Tibial nerve (tissue), 4 donors: ENCODE results near the gene MSH5.

Source experiments
- EP300 ChIP-seq, 2 donors: sonication (generic); formaldehyde crosslinking; IDR thresholded peaks; one replicate each; pipeline ENCODE4 v1.6.1; 2017; ENCODE audit warnings: antibody characterized with exemption in 2 of 2, mild to moderate bottlenecking in 1 of 2
- POLR2A ChIP-seq, 2 donors: fragments of 450-650 bp; IDR thresholded peaks; one replicate each; pipeline ENCODE4 v1.6.1; 2017; ENCODE audit warnings: antibody characterized with exemption in 2 of 2, mild to moderate bottlenecking in 2 of 2, moderate library complexity in 2 of 2
- TF ChIP-seq, protein P1 (sequence below), 5 experiments: fragments of 200-600 bp in 3 of 5; fragments of 450-650 bp in 2 of 5; sonication (generic) in 3 of 5; IDR thresholded peaks; one replicate each; pipeline ENCODE4 v1.5.1; 2016 to 2019; ENCODE audit warnings: antibody characterized with exemption in 5 of 5, mild to moderate bottlenecking in 3 of 5, moderate library complexity in 2 of 5

DNA sequence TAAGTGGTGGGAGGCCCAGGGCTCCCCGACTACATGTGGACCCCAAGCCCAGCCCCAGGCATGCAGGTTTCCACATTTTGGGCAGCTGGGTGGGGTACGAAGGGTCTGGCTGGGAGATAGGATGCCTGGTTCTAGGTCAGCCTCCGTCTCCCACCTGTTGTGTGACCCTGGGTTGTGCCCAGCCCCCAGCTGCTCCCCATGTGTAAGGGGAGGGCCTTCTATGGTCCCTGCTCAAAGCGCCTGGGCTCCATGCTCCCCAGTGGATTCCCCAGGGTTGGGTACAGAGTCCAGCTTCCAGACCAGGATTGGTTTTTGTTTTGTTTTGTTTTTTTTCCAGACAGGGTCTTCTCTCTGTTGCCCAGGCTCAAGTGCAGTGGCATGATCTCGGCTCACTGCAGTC lies 38.4 kb downstream of the MSH5 start:
- TF ChIP-seq, protein P1, sequence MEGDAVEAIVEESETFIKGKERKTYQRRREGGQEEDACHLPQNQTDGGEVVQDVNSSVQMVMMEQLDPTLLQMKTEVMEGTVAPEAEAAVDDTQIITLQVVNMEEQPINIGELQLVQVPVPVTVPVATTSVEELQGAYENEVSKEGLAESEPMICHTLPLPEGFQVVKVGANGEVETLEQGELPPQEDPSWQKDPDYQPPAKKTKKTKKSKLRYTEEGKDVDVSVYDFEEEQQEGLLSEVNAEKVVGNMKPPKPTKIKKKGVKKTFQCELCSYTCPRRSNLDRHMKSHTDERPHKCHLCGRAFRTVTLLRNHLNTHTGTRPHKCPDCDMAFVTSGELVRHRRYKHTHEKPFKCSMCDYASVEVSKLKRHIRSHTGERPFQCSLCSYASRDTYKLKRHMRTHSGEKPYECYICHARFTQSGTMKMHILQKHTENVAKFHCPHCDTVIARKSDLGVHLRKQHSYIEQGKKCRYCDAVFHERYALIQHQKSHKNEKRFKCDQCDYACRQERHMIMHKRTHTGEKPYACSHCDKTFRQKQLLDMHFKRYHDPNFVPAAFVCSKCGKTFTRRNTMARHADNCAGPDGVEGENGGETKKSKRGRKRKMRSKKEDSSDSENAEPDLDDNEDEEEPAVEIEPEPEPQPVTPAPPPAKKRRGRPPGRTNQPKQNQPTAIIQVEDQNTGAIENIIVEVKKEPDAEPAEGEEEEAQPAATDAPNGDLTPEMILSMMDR (IDR thresholded peaks at IDR 0.05): no peak
- TF ChIP-seq EP300 (IDR thresholded peaks at IDR 0.05): no peak
- TF ChIP-seq POLR2A (IDR thresholded peaks at IDR 0.05): no peak
